Mesendoderm (in vitro differentiated cells): ENCODE measurements around the gene C6orf136.

ENCODE experiments used
- DNase-seq: peaks from one replicate; pipeline ENCODE4 v3.0.0; 2013
- H2AK5ac ChIP-seq: 2 replicates; pipeline ENCODE4 v1.6.1; 2013; ENCODE audit warnings: low read length, inconsistent platforms
- H2BK120ac ChIP-seq: 2 replicates; pipeline ENCODE4 v1.6.1; 2013; ENCODE audit warnings: low read depth, mild to moderate bottlenecking, low read length, moderate library complexity, mixed read lengths
- H2BK15ac ChIP-seq: replicated peaks from 2 replicates; pipeline ENCODE4 v1.6.1; 2013; ENCODE audit warnings: low read depth, mild to moderate bottlenecking, moderate library complexity
- H2BK5ac ChIP-seq: 2 replicates; pipeline ENCODE4 v1.6.1; 2013; ENCODE audit warnings: low read length, inconsistent platforms
- H3K18ac ChIP-seq: 2 replicates; pipeline ENCODE4 v1.6.1; 2013; ENCODE audit warnings: mild to moderate bottlenecking, low read length, mixed read lengths
- H3K23ac ChIP-seq: one replicate; pipeline ENCODE4 v1.6.1; 2013; ENCODE audit warnings: low read length
- H3K27ac ChIP-seq: 2 replicates; pipeline ENCODE4 v1.5.1; 2013; ENCODE audit warnings: low read depth, mild to moderate bottlenecking, inconsistent platforms, low read length, moderate library complexity
- H3K27me3 ChIP-seq: 2 replicates; pipeline ENCODE4 v1.6.1; 2013; ENCODE audit warnings: low read length, control low read depth, mild to moderate bottlenecking, inconsistent platforms; ENCODE audit not compliant: insufficient read depth, poor library complexity
- H3K36me3 ChIP-seq: 2 replicates; pipeline ENCODE4 v1.6.1; 2013; ENCODE audit warnings: low read length, inconsistent platforms; ENCODE audit not compliant: control insufficient read depth, insufficient read depth
- H3K4ac ChIP-seq: one replicate; pipeline ENCODE4 v1.6.1; 2013; ENCODE audit warnings: low read depth, mild to moderate bottlenecking, low read length, moderate library complexity
- H3K4me1 ChIP-seq: 2 replicates; pipeline ENCODE4 v1.6.1; 2013; ENCODE audit warnings: low read depth, low read length, inconsistent platforms; ENCODE audit not compliant: control insufficient read depth
- H3K4me2 ChIP-seq: 2 replicates; pipeline ENCODE4 v1.6.1; 2013; ENCODE audit warnings: low read length
- H3K4me3 ChIP-seq: 2 replicates; pipeline ENCODE4 v1.5.1; 2013; ENCODE audit warnings: mild to moderate bottlenecking, low read length
- H3K56ac ChIP-seq: one replicate; pipeline ENCODE4 v1.6.1; 2013; ENCODE audit warnings: low read length
- H3K79me1 ChIP-seq: 2 replicates; pipeline ENCODE4 v1.6.1; 2013; ENCODE audit warnings: low read length, inconsistent platforms
- H3K79me2 ChIP-seq: 2 replicates; pipeline ENCODE4 v1.6.1; 2013; ENCODE audit warnings: mild to moderate bottlenecking, low read length; ENCODE audit not compliant: control insufficient read depth, insufficient read depth
- H3K9ac ChIP-seq: 2 replicates; pipeline ENCODE4 v1.6.1; 2013; ENCODE audit warnings: low read length, inconsistent platforms
- H4K5ac ChIP-seq: one replicate; pipeline ENCODE4 v1.6.1; 2013; ENCODE audit warnings: low read length
- H4K8ac ChIP-seq: one replicate; pipeline ENCODE4 v1.6.1; 2013; ENCODE audit warnings: low read depth, mild to moderate bottlenecking, control low read depth, low read length, moderate library complexity
- WGBS: extraction: QIAGEN DNeasy Blood & Tissue Kit; methylation state at CpG from one replicate; pipeline ENCODE4 v1.1.7; 2013; ENCODE audit warnings: low lambda C conversion rate, missing lambda C conversion rate; ENCODE audit not compliant: insufficient coverage; ENCODE audit errors: extremely low coverage; 5-methylcytosine and 5-hydroxymethylcytosine counted together

The C6orf136 gene

DNA sequence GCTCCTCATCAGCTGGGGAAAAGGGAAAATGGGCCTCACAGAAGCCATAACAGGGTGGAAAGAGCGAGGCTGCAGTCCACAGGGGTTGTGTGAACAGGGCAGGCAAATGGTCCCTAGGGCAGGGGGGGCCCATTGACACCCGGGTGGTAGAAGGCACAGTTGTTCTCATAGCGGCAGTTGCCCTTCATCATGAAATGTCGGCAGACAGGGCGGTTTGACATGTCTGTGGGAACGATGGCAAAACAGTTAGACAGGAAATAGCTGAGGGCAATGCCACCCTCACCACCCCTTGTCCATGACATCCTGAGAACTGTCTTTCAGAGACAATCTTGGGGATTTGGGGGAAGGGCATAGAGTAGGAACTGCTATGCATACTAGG is 45.5 kb upstream of the C6orf136 start:
- Histone ChIP-seq H2BK5ac (no peak overlapping the region), H3K79me2 (no peaks in the 10 kb centered on the region), H3K23ac (no peak overlapping the region), H3K18ac (no peak overlapping the region), H3K4ac (no peak overlapping the region), H3K27me3 (no peaks in the 10 kb centered on the region), H2AK5ac (no peak overlapping the region), H3K79me1 (peaks cover 2% of the 10 kb centered on the region), H4K8ac (no peak overlapping the region), H3K9ac (no peak overlapping the region), H4K5ac (no peak overlapping the region), H3K56ac (no peak overlapping the region), H2BK120ac (no peak overlapping the region), H3K4me1 (no peaks in the 10 kb centered on the region), H3K4me2 (no peak overlapping the region), H3K36me3 (peaks cover 37% of the 10 kb centered on the region), H2BK15ac (no peak overlapping the region), H3K4me3 (no peak overlapping the region), H3K27ac (no peak overlapping the region)
- no CpG with 5 or more reads among the region's 6 CpGs for WGBS
- no peak for DNase-seq

DNA sequence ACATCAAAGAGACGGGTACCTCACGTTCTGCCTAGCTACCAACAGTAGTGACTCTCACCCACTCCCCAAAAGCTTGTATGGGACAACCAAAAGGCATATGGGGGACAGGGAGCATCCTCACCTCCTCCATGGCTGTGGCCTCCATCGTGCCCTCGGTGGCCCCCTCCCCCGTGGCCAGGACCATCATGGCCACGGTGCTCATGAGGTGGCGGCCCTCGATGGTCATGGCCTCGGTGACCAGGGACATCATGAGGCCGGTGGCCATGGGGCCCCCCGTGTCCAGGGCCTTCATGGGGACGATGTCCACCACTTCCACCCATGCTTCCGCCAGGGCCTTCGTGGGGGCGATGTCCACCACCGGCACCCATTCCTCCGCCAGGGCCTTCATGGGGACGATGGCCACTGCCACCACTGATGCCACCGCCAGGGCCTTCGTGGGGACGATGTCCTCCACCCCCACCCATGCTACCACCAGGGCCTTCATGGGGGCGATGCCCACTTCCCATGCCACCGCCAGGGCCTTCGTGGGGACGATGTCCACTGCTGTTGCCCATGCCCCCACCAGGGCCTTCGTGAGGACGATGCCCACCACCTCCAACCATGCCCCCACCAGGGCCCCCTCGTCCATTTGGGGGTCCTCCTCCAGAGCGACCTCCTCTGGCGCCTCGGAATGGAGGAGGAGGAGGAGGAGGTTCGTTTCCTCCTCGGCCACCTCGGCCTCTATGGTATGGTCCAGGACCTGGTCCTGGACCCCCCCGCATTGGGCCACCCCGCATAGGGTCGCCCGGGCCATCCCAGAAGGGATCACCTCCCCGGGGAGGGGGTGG is 44.9 kb upstream of the C6orf136 start:
- Histone ChIP-seq H3K9ac (no peak overlapping the region), H3K79me1 (peaks cover 2% of the 10 kb centered on the region), H2BK15ac (no peak overlapping the region), H3K18ac (no peak overlapping the region), H3K27me3 (no peaks in the 10 kb centered on the region), H4K5ac (no peak overlapping the region), H3K4me1 (no peaks in the 10 kb centered on the region), H3K79me2 (no peaks in the 10 kb centered on the region), H3K4ac (no peak overlapping the region), H3K56ac (no peak overlapping the region), H4K8ac (no peak overlapping the region), H2AK5ac (no peak overlapping the region), H3K23ac (no peak overlapping the region), H3K4me3 (no peak overlapping the region), H3K4me2 (no peak overlapping the region), H2BK5ac (no peak overlapping the region), H3K27ac (no peak overlapping the region), H2BK120ac (no peak overlapping the region), H3K36me3 (peaks cover 39% of the 10 kb centered on the region)
- DNase-seq, result no peak
- no CpG with 5 or more reads among the region's 39 CpGs for WGBS

GRCh38 chr6:30603961-30604360 is 43.0 kb upstream of the C6orf136 start:
- H3K36me3 ChIP-seq, result peaks cover 41% of the 10 kb centered on the region
- H2BK5ac ChIP-seq, result no peak overlapping the region
- H2BK120ac ChIP-seq, result no peak overlapping the region
- no peaks in the 10 kb centered on the region for H3K4me1 ChIP-seq
- H3K4ac ChIP-seq, result no peak overlapping the region
- H3K18ac ChIP-seq, result no peak overlapping the region
- no peak overlapping the region for H2BK15ac ChIP-seq
- WGBS, result no CpG with 5 or more reads among the region's 13 CpGs
- no peaks in the 10 kb centered on the region for H3K27me3 ChIP-seq
- H3K23ac ChIP-seq, result no peak overlapping the region
- H3K79me1 ChIP-seq, result peaks cover 2% of the 10 kb centered on the region
- no peak overlapping the region for H4K5ac ChIP-seq
- H3K79me2 ChIP-seq, result no peaks in the 10 kb centered on the region
- H3K56ac ChIP-seq, result no peak overlapping the region
- no peak overlapping the region for H2AK5ac ChIP-seq
- no peak overlapping the region for H4K8ac ChIP-seq
- no peak overlapping the region for H3K4me3 ChIP-seq
- no peak overlapping the region for H3K9ac ChIP-seq
- no peak overlapping the region for H3K4me2 ChIP-seq
- no peak overlapping the region for H3K27ac ChIP-seq
- DNase-seq, result no peak

- Histone ChIP-seq H3K4me1 (peaks cover 3% of the 10 kb centered on the region), H4K8ac (no peak overlapping the region), H4K5ac (no peak overlapping the region)
Measured at GRCh38 chr6:30610065-30610464, 36.9 kb upstream of the C6orf136 start.

GRCh38 chr6:30611150-30611855 is 35.6 kb upstream of the C6orf136 start:
- Histone ChIP-seq H3K18ac (no peak overlapping the region), H2BK15ac (no peak overlapping the region), H3K4me1 (peaks cover 3% of the 10 kb centered on the region), H3K36me3 (peaks cover 11% of the 10 kb centered on the region), H4K8ac (no peak overlapping the region), H2BK5ac (no peak overlapping the region), H3K4me3 (no peak overlapping the region), H3K9ac (no peak overlapping the region), H3K4me2 (no peak overlapping the region), H4K5ac (no peak overlapping the region), H3K56ac (no peak overlapping the region), H2BK120ac (no peak overlapping the region), H3K4ac (no peak overlapping the region), H2AK5ac (no peak overlapping the region), H3K79me1 (peaks cover 5% of the 10 kb centered on the region), H3K27me3 (no peaks in the 10 kb centered on the region), H3K27ac (no peak overlapping the region), H3K23ac (no peak overlapping the region), H3K79me2 (peaks cover 5% of the 10 kb centered on the region)
- DNase-seq, result no peak
- no CpG with 5 or more reads among the region's 9 CpGs for WGBS

More at GRCh38 chr6:30610065-30610464, 36.9 kb upstream of the C6orf136 start:
- H3K18ac ChIP-seq, result no peak overlapping the region
- H2AK5ac ChIP-seq, result no peak overlapping the region
- no peak overlapping the region for H3K27ac ChIP-seq
- no peak overlapping the region for H3K4ac ChIP-seq
- no peak overlapping the region for H3K23ac ChIP-seq
- DNase-seq, result no peak
- no peak overlapping the region for H3K4me2 ChIP-seq
- H3K56ac ChIP-seq, result no peak overlapping the region
- peaks cover 18% of the 10 kb centered on the region for H3K36me3 ChIP-seq
- H3K79me1 ChIP-seq, result peaks cover 6% of the 10 kb centered on the region
- no peak overlapping the region for H2BK120ac ChIP-seq
- no peak overlapping the region for H3K9ac ChIP-seq
- H3K27me3 ChIP-seq, result no peaks in the 10 kb centered on the region
- no CpG with 5 or more reads among the region's 4 CpGs for WGBS
- H3K79me2 ChIP-seq, result no peaks in the 10 kb centered on the region
- no peak overlapping the region for H3K4me3 ChIP-seq
- H2BK15ac ChIP-seq, result no peak overlapping the region
- no peak overlapping the region for H2BK5ac ChIP-seq
